Endothelial cell (in vitro differentiated cells): ENCODE data around the gene KCNG3. TPM values are rescaled to one million over a fixed set of nuclear protein-coding genes. Genes with fewer than 3 reads are reported as not detected.

Source experiments
- DNase-seq: peaks from one replicate; pipeline ENCODE4 v3.0.0; 2021; ENCODE audit warnings: low spot score
- H3K27ac Mint-ChIP-seq: one replicate; pipeline ENCODE4 v1.8.0; 2021; ENCODE audit warnings: mixed read lengths, inconsistent platforms; ENCODE audit not compliant: unreplicated experiment
- H3K27me3 Mint-ChIP-seq: one replicate; pipeline ENCODE4 v1.8.0; 2021; ENCODE audit warnings: mild to moderate bottlenecking, moderate library complexity, mixed read lengths, inconsistent platforms; ENCODE audit not compliant: unreplicated experiment
- H3K36me3 Mint-ChIP-seq: one replicate; pipeline ENCODE4 v1.8.0; 2021; ENCODE audit warnings: mild to moderate bottlenecking, low read depth, mixed read lengths, inconsistent platforms; ENCODE audit not compliant: unreplicated experiment
- H3K4me1 Mint-ChIP-seq: one replicate; pipeline ENCODE4 v1.8.0; 2021; ENCODE audit warnings: mild to moderate bottlenecking, mixed read lengths, inconsistent platforms; ENCODE audit not compliant: unreplicated experiment
- H3K4me3 Mint-ChIP-seq: one replicate; pipeline ENCODE4 v1.8.0; 2021; ENCODE audit warnings: mild to moderate bottlenecking, mixed read lengths, inconsistent platforms; ENCODE audit not compliant: unreplicated experiment
- H3K9me3 Mint-ChIP-seq: one replicate; pipeline ENCODE4 v1.8.0; 2021; ENCODE audit warnings: mixed read lengths, inconsistent platforms; ENCODE audit not compliant: unreplicated experiment
- total RNA-seq: library from RNA; stranded (reverse); fragmentation: NEBNext Ultra II Directional; extraction: Animal tissue kit (Norgen Biotek cat#: 25700); gene quantifications from one replicate; pipeline ENCODE4 v1.2.1, GENCODE V29; 2021; ENCODE audit not compliant: unreplicated experiment
- TF ChIP-seq, protein P1 (sequence below): fragments of 200-600 bp; sonication (generic); IDR thresholded peaks from one replicate; pipeline ENCODE4 v1.5.0; 2021; ENCODE audit warnings: antibody characterized with exemption; ENCODE audit not compliant: unreplicated experiment

Gene KCNG3
- total RNA-seq, 1 donor from 2014 or later: 0.13 TPM

DNA sequence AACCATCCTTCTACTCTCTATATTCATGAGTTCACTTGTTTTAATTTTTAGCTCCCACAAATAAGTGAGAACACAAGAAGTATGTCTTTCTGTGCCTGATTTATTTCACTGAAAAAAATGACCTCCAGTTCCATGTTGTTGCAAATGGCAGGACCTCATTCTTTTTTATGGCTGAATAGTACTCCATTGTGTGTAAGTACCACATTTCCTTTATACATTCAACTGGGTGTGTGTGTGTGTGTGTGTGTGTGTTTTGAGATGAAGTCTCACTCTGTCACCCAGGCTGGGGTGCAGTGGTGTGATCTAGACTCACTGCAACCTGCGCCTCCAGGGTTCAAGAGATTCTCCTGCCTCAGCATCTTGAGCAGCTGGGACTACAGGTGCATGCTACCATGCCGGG, 41.2 kb downstream of the KCNG3 start:
- Mint-ChIP-seq H3K36me3 (no peaks in the 10 kb centered on the region), H3K27ac (no peak overlapping the region), H3K4me3 (no peak overlapping the region), H3K4me1 (no peaks in the 10 kb centered on the region), H3K9me3 (no peaks in the 10 kb centered on the region), H3K27me3 (no peaks in the 10 kb centered on the region)
- DNase-seq: no peak
- TF ChIP-seq, protein P1, sequence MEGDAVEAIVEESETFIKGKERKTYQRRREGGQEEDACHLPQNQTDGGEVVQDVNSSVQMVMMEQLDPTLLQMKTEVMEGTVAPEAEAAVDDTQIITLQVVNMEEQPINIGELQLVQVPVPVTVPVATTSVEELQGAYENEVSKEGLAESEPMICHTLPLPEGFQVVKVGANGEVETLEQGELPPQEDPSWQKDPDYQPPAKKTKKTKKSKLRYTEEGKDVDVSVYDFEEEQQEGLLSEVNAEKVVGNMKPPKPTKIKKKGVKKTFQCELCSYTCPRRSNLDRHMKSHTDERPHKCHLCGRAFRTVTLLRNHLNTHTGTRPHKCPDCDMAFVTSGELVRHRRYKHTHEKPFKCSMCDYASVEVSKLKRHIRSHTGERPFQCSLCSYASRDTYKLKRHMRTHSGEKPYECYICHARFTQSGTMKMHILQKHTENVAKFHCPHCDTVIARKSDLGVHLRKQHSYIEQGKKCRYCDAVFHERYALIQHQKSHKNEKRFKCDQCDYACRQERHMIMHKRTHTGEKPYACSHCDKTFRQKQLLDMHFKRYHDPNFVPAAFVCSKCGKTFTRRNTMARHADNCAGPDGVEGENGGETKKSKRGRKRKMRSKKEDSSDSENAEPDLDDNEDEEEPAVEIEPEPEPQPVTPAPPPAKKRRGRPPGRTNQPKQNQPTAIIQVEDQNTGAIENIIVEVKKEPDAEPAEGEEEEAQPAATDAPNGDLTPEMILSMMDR: no peak

DNA sequence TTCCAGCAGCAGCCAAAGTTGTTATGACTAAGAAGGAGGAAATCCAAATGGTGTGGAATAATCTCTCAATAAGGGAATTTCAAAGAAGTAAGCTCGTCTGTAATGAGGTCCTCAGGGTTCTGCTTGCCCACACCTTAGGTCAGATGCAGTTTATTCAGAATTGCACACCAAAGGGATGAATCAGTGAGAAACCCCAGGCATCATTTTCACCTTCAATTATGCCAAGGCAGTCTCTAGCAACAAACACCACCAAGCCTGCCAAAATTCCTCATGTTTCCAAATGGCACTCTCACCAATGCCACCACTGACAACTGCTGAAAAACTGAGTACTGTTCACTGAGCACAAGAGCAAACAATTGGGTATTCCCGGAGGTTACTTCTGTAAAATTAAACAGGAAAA, 43.6 kb downstream of the KCNG3 start:
- TF ChIP-seq, protein P1: no peak
- no peak for DNase-seq
- no peaks in the 10 kb centered on the region for H3K4me1 Mint-ChIP-seq
- H3K4me3 Mint-ChIP-seq: no peak overlapping the region
- H3K27me3 Mint-ChIP-seq: no peaks in the 10 kb centered on the region
- no peak overlapping the region for H3K27ac Mint-ChIP-seq
- H3K36me3 Mint-ChIP-seq: no peaks in the 10 kb centered on the region
- H3K9me3 Mint-ChIP-seq: no peaks in the 10 kb centered on the region

DNA sequence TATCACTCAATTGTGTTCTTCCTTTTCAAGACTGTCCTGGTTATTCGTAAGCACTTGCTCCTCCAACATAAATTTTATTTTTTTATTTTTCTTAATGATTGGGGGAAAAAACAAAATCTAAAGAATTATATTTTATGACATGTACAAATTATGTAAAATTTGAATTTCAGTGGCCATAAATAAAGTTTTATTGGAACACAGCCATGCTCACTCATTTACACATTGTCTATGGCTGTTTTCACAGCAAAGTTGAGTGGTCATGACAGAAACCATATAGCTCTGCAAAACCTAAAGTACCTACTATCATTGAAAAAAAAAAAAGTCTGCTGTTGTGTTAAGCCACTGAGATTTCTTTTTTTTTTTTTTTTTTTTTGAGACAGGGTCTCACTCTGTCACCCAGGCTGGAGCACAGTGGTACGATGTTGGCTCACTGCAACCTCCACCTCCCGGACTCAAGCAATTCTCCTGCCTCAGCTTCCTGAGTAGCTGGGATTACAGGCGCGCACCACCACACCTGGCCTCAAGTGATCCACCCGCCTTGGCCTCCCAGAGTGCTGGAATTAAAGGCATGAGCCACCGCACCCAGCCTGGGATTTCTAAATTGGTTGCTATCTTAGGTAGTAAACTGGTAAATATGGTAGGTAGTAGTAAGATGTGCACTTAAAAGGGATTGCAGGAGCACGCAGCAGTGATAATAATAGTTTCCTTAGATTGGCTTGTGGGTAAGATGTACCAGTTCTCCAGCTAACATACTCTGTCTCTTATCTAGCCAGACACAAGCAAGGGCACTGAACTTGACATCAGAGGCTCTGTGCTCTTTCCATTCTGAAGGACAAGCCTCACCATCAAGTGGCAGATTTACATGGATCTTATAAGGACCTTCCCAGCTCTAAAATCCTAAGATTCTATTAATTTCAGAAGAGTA, 44.4 kb downstream of the KCNG3 start:
- no peak for DNase-seq
- TF ChIP-seq, protein P1: no peak
- Mint-ChIP-seq H3K27ac (no peak overlapping the region), H3K4me1 (no peaks in the 10 kb centered on the region), H3K9me3 (no peaks in the 10 kb centered on the region), H3K27me3 (no peaks in the 10 kb centered on the region), H3K36me3 (no peaks in the 10 kb centered on the region), H3K4me3 (no peak overlapping the region)

DNA sequence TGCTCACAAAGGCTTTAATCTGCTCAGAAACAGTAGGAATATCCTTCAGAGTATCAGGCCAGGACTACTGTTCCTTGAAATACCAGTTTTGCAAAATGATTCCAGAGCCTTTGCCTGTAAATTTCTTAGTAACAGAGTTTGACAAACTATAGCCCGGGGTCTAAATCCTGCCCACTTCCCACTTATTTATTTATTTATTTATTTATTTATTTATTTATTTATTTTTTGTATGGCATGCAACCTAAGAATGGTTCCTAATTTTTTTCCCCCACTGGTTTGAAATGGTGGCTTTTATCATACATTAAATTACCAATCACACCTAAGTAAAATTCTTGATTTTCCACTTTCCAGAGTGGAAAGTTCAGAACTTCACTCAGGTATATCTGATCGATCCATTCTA, 45.6 kb downstream of the KCNG3 start:
- H3K4me1 Mint-ChIP-seq: no peaks in the 10 kb centered on the region
- TF ChIP-seq, protein P1: no peak
- H3K9me3 Mint-ChIP-seq: no peaks in the 10 kb centered on the region
- no peaks in the 10 kb centered on the region for H3K36me3 Mint-ChIP-seq
- no peaks in the 10 kb centered on the region for H3K27me3 Mint-ChIP-seq
- H3K4me3 Mint-ChIP-seq: no peak overlapping the region
- no peak for DNase-seq
- H3K27ac Mint-ChIP-seq: no peak overlapping the region

DNA sequence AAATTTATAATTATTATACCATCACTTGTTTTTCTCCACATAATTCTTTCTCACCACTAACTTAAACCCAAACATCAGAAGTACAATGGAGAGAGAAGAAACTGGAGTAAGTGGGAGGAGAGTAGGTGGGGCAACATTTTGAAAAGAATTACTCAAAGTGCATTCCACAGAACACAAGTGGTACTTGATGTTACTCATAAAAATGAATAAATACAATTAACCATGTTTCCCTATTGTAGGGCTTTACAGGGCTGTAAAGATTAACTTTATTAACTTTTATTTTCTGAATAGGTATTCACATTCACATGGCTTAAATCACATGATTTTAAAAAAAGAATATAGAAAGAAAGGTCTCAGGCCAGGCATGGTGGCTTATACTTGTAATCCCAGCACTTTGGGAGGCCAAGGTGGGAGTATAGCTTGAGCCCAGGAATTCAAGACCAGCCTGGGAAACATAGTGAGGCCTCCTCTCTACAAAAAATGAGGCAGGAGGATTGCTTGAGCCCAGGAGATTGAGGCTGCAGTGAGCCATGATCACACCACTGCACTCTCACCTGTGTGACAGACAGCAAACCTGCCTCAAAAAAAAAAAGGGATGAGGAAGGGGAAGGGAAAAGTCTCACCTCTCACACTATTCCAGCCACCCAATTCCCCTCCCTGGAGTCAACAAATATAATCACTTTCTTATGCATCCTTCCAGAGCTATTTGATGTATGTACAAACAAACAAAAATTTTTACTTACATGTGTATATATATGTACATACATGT, 47.1 kb downstream of the KCNG3 start:
- Mint-ChIP-seq H3K4me3 (no peak overlapping the region), H3K36me3 (no peaks in the 10 kb centered on the region), H3K9me3 (no peaks in the 10 kb centered on the region), H3K27ac (no peak overlapping the region), H3K27me3 (no peaks in the 10 kb centered on the region), H3K4me1 (no peaks in the 10 kb centered on the region)
- DNase-seq: no peak
- TF ChIP-seq, protein P1: no peak
